ENCODE data around the gene FBXO27.
"Not testable (repeated sequence)": the region's sequence is repeated elsewhere in the genome, so short reads cannot be mapped to it uniquely, and the experiment has no call there.

Gene FBXO27

GRCh38 chr19:39032063-39032918 lies at the start of gene FBXO27:
Gene FBXO27 (minus strand): TSS chr19:39032549. CDS start chr19:39032227, 322 bp downstream.
- DNase-seq (ENCODE audit: extremely low read depth in 1 of 2, low read depth in 1 of 2), result no peak

DNA sequence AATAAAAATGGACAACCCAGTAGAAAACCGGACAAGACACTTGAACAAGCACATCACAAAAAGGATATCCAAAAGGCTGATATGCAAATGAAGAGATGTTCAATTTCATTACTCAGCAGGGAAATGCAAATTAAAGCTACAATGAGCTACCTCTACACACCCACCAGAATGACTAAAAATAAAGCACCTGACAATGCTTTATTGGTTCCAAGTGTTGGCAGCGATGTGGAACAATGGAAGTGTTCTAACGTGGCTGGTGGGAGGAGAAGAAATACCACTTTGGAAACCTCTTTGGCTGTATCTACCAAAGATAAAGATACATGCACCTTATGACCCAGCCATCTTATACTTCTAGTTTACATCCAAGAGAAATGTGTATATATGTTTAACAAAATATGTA lies 48.1 kb upstream of the FBXO27 start:
- DNase-seq (ENCODE audit: extremely low read depth in 1 of 2, low read depth in 1 of 2), result no peak

DNA sequence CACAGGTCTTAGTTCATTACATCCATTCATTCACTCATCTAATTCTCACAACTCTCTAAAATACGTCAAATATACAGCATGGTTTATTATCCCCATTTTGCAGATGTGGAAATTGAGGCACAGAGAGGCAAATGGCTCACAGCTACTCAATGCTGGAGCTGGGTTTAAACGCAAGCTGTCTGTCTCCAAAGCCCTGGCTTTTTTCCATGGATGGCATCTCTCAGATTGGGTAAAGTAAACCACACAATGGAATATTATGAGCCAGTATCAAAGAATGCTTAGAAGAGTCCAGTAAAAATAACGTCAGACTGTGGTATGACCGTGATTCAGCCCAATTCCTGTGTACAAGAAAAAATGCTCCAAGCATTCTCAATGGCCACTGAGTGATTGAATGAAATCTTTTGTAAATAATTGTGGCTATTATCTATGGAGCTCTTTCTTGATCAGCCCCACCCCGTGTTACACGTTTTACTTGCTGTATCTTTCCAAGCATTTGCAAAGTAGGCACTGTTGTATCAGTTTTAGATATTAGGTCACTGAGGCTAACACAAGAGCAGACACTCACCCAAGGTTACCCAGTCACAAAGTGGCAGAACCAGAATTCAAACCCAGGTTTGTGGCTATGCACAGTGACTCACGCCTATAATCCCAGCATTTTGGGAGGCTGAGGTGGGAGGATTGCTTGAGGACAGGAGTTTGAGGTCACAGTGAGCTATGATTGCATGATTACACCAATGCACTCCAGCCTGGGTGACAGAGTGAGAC lies 46.3 kb upstream of the FBXO27 start:
- DNase-seq (ENCODE audit: extremely low read depth in 1 of 2, low read depth in 1 of 2), result no peak

GRCh38 chr19:39077323-39077722 lies 45.0 kb upstream of the FBXO27 start:
- no peak for DNase-seq (ENCODE audit: extremely low read depth in 1 of 2, low read depth in 1 of 2)

GRCh38 chr19:39074942-39075341 lies 42.6 kb upstream of the FBXO27 start:
- DNase-seq (ENCODE audit: extremely low read depth in 1 of 2, low read depth in 1 of 2), result no peak

GRCh38 chr19:39074205-39074692 lies 41.9 kb upstream of the FBXO27 start:
- no peak for DNase-seq (ENCODE audit: extremely low read depth in 1 of 2, low read depth in 1 of 2)

DNA sequence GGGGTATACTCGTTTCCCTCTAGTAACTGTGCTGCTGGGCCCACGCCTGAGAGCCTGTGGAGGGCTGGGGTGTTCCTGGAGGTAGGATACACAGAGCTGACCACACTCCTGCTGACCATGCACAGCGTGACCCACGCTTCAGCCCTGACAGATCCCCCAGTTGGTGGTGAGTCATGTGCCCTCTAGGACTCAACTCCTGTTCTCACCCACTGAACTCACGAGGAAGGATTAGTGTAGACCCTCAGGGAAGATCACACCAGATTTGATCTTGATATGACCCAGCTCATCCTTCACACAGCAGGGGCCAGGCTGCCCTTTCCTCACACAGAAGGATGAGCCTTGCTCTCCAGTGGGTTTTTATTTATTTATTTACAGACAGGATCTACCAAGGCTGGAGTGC lies 38.5 kb upstream of the FBXO27 start:
- no peak for DNase-seq (ENCODE audit: extremely low read depth in 1 of 2, low read depth in 1 of 2)

- DNase-seq (ENCODE audit: extremely low read depth in 1 of 2, low read depth in 1 of 2), result not testable (repeated sequence)
These were observed 35.9 kb upstream of the FBXO27 start for GRCh38 chr19:39068259-39068658.

DNA sequence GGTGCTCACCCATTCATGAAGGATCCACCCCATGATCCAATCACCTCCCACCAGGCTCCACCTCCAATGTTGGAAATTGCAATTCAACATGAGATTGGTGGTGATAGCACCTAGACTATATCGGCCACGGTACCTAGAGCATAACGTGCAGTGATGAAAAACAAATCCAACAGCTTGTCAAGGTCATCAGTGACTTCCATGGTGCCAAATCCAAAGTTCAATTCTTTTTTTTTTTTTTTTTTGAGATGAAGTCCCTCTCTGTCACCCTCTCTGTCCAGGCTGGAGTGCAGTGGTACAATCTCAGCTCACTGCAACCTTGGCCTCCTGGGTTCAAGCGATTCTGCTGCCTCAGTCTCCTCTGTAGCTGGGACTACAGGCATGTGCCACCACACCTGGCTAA lies 34.8 kb upstream of the FBXO27 start:
- no peak for DNase-seq (ENCODE audit: extremely low read depth in 1 of 2, low read depth in 1 of 2)

DNA sequence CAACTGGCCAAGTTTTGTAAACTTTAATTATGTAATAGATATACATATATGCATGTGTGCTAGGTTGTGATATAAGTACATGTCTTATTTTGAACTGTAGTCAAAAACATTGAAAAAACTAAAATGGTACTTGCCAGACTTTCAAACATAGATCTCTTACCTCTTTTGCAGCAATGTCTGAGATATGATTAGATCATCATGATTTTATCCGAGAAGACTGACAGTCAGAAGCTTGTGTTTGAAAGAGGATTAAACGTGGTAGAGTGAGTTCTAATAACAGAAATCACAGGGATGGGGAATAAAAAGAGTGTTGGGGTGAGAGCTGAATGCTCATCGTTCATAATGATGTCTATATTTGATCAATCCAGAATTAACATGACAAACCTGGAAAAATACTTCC lies 33.6 kb upstream of the FBXO27 start:
- DNase-seq (ENCODE audit: extremely low read depth in 1 of 2, low read depth in 1 of 2), result no peak

DNA sequence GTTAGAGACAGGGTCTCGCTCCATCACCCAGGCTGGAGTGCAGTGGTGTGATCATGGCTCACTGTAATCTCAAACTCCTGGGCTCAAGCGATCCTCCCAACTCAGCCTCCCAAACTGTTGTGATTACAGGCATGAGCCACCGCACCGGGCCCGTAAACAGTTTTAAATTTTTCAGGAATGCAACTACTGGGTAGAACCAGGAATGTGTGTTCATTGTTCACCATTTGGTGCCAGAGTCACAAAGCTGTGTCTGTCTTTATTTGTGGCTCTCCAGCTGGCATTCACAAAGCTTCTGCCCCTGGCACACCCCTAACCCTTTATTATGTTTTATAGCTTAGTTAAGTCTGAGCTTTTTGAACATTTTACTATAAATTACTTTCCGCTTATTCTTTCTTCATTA lies 32.1 kb upstream of the FBXO27 start:
- no peak for DNase-seq (ENCODE audit: extremely low read depth in 1 of 2, low read depth in 1 of 2)

GRCh38 chr19:39060171-39060570 lies 27.8 kb upstream of the FBXO27 start:
- DNase-seq (ENCODE audit: extremely low read depth in 1 of 2, low read depth in 1 of 2), result no peak

- no peak for DNase-seq (ENCODE audit: extremely low read depth in 1 of 2, low read depth in 1 of 2)
These were observed 27.0 kb upstream of the FBXO27 start for GRCh38 chr19:39059302-39059701.

GRCh38 chr19:39057615-39058014 lies 25.3 kb upstream of the FBXO27 start:
- DNase-seq (ENCODE audit: extremely low read depth in 1 of 2, low read depth in 1 of 2), result no peak

GRCh38 chr19:39054091-39054470 lies 21.7 kb upstream of the FBXO27 start:
- DNase-seq (ENCODE audit: extremely low read depth in 1 of 2, low read depth in 1 of 2), result no peak

DNA sequence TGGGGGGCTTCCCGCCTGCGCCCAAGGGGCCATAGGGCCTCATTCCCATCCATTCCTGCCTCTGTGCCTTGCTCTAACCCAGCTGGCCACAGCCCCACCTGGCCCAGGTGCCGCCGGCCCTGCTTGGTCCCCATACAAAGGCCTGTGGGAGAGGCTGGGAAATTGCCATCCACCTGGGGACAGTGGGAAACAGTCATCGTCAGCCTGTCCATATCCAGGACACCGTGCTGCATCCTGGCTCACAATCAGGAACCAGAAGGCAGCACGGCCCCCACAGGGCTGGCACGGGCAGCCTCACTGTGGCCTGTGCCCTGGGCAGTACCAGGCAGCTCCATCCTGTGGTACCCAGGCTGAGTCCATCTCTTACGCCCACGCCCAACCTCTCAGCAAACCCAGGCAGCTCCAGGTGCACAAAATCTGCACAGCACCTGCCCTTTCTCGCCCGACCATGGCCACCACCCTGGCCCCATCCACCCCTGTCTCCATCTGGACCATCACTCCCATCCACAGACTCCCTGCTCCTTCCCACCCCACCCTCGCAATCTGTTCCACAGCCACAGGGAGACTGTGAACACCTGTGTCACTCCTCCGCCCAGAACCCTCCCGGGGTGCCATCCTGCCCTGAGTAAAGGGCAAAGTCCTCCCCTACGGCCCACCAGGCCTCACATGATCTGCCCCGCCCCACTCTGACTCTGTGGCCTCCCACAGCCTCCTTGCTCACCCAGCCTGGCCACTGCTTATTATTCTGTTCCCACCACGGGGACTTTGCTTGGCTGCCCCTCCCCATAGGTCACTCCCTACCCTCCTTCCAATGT lies 21.1 kb upstream of the FBXO27 start:
- DNase-seq (ENCODE audit: extremely low read depth in 1 of 2, low read depth in 1 of 2), result no peak

DNA sequence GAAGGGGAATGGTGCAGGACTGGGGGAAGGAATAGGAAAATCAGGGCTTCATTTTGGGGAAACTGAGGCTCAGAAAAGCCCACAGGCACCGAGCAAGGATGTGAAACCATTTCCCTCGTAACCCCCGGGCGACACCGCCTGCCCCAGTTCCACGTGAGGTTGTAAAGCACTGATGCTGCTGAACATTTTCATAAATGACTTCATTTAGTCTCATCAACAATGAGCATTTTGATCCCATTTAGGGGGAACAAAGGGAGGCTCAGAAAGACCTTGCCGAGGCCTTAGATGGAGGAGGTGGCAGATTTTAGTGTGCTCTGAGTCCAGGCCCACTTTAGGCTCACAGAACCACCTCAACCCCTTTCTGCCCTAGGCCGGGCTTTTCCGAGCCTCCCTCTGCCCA lies 20.5 kb upstream of the FBXO27 start:
- DNase-seq (ENCODE audit: extremely low read depth in 1 of 2, low read depth in 1 of 2), result no peak

DNA sequence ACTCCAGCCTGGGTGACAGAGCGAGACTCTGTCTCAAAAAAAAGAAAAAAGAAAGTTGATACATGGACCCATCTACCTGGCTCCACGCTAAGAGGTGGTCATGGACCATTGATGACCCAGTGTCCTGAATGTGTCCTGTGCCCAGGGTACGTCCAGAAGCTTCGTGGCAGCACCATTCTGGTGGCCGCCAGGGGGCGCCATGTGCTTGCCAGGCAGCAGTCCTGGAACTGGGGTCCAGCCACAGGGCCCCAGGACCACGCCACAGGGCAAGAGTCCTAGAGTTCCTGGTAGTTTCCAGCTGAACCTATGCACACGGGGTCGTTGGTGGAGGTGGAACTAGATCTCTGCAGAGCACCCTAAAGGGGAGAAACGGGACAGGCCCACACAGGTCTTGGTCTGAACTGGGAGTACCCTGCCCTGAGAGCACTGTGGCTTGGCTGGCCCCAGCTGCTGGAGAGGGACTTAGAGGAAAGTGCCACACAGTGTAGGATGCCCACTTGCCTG lies 19.9 kb upstream of the FBXO27 start:
- DNase-seq (ENCODE audit: extremely low read depth in 1 of 2, low read depth in 1 of 2), result peak; percentile 27 to 63

DNA sequence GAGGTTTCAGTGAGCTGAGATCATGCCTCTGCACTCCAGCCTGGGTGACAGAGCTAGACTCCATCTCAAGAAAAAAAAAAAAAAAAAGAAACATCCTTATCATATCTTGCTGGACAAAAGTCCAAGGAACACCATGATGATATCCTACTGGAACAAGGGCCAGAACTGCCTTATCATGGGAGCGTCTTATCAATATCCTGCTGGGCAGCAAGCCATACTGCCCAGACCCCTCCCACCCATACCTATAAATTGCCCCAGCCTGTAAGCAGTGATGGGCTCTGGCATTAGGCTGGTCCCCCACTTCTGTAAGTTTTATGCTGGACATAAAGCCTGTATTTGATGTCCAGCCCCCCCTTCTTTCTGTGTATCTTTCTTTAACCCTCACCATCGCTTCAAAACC lies 14.7 kb upstream of the FBXO27 start:
- no peak for DNase-seq (ENCODE audit: extremely low read depth in 1 of 2, low read depth in 1 of 2)

DNA sequence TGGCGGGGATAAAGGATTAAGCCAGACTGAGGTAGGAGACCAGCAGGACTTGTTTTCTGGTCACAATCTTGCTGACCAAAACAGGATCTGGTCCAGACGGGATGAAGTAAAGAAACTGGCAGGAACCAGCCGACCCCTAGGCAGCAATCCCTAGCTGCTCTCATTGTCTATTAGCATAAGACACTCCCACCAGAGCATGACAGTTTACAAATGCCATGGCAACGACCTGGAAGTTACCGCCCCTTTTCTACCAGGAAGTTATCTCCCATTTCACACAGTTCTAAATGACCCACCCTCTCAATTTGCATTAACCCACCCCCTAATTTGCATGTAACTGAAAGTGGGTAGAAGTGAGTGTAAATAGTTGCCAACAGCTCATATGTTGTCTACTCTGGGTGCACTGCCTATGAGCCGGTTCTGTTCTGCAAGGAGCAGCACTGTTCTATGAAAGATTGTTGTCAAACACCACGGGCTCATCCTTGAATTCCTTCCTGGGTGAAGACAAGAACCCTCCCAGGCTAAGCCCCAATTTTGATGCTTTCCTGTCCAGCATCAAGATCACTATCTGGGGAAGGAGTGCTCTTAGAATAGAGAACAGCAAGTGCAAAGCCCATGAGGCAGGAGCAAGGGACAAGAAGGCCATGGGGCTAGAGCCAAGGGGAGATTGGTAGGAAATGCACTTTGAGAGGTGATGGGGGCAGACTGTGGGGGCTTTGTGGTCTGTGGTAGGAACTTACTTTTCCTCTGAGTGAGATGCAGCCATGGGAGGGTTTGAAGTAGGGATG lies 13.9 kb upstream of the FBXO27 start:
- no peak for DNase-seq (ENCODE audit: extremely low read depth in 1 of 2, low read depth in 1 of 2)

All from activated CD8-positive, alpha-beta memory T cell treated with anti-CD3 and anti-CD28 coated beads for 1 hour (primary cell).